Suprapubic skin (tissue), 4 donors: ENCODE data around the gene ATP6V1E1. TPM values are rescaled to one million over a fixed set of nuclear protein-coding genes. Genes with fewer than 3 reads are reported as not detected.

Source experiments
- DNase-seq, 2 donors: peaks; one replicate each; pipeline ENCODE4 v3.0.0-alpha.2; 2019; ENCODE audit warnings: low spot score in 2 of 2
- H3K27ac ChIP-seq: fragments of 200-600 bp; sonication (generic); one replicate; pipeline ENCODE4 v1.5.1; 2019
- H3K27me3 ChIP-seq: fragments of 200-600 bp; sonication (generic); one replicate; pipeline ENCODE4 v1.5.1; 2019
- H3K36me3 ChIP-seq: fragments of 200-600 bp; sonication (generic); one replicate; pipeline ENCODE4 v1.5.1; 2019
- H3K4me1 ChIP-seq: fragments of 200-600 bp; sonication (generic); one replicate; pipeline ENCODE4 v1.5.1; 2019
- H3K4me3 ChIP-seq: fragments of 200-600 bp; sonication (generic); one replicate; pipeline ENCODE4 v1.5.1; 2019; ENCODE audit warnings: mild to moderate bottlenecking
- H3K9me3 ChIP-seq: fragments of 200-600 bp; sonication (generic); one replicate; pipeline ENCODE4 v1.5.1; 2019
- EP300 ChIP-seq: sonication (generic); formaldehyde crosslinking; IDR thresholded peaks from one replicate; pipeline ENCODE4 v1.6.1; 2017; ENCODE audit warnings: antibody characterized with exemption
- POLR2A ChIP-seq, 2 donors: fragments of 450-650 bp; IDR thresholded peaks; one replicate each; pipeline ENCODE4 v1.6.1; 2017; ENCODE audit warnings: antibody characterized with exemption in 2 of 2, mild to moderate bottlenecking in 2 of 2, moderate library complexity in 2 of 2
- POLR2AphosphoS5 ChIP-seq, 3 donors: sonication (generic); formaldehyde crosslinking; IDR thresholded peaks; one replicate each; pipeline ENCODE4 v1.6.1; 2017; ENCODE audit warnings: antibody characterized with exemption in 3 of 3
- WGBS: methylation state at CpG from one replicate; pipeline ENCODE4 v1.1.5; 2018; 5-methylcytosine and 5-hydroxymethylcytosine counted together
- total RNA-seq, 4 donors: library from RNA; depleted of rRNA; stranded (reverse); fragments of >200 nt; gene quantifications; one replicate each; pipeline ENCODE4 v1.1.0, GENCODE V29; 2016
- TF ChIP-seq, protein P1 (sequence below), 2 donors: fragments of 200-600 bp in 1 of 2; fragments of 450-650 bp in 1 of 2; sonication (generic) in 1 of 2; IDR thresholded peaks; one replicate each; pipeline ENCODE4 v1.5.1; 2016 to 2019; ENCODE audit warnings: antibody characterized with exemption in 2 of 2, mild to moderate bottlenecking in 1 of 2, moderate library complexity in 1 of 2

ATP6V1E1 gene
- total RNA-seq, 4 donors from 2014 or later, result 106 to 128 (median 115) TPM

DNA sequence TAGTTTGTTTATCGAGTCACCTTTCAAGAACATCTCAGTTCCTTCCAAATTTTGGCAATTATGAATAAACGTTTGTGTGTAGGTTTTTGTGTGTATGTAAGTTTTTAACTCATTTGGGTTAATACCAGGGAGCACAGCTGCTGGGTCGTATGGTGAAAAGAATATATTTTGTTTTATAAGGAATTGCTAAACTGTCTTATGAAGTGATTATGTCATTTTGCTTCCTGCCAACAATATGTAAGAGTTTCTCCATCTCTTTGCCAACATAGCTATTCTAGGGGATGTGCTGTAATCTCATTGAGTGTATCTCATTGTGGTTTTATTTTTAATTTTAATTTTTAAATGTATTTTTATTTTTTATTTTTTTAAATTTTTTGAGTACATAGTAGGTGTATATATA, 37.3 kb upstream of the ATP6V1E1 start:
- Histone ChIP-seq H3K27me3 (no peaks in the 10 kb centered on the region), H3K4me1 (no peaks in the 10 kb centered on the region), H3K9me3 (no peaks in the 10 kb centered on the region), H3K27ac (no peak overlapping the region), H3K4me3 (no peak overlapping the region), H3K36me3 (peaks cover 43% of the 10 kb centered on the region)
- no peak for DNase-seq
- 44% methylated on average over 3 of the region's 3 CpGs for WGBS
- TF ChIP-seq, protein P1, sequence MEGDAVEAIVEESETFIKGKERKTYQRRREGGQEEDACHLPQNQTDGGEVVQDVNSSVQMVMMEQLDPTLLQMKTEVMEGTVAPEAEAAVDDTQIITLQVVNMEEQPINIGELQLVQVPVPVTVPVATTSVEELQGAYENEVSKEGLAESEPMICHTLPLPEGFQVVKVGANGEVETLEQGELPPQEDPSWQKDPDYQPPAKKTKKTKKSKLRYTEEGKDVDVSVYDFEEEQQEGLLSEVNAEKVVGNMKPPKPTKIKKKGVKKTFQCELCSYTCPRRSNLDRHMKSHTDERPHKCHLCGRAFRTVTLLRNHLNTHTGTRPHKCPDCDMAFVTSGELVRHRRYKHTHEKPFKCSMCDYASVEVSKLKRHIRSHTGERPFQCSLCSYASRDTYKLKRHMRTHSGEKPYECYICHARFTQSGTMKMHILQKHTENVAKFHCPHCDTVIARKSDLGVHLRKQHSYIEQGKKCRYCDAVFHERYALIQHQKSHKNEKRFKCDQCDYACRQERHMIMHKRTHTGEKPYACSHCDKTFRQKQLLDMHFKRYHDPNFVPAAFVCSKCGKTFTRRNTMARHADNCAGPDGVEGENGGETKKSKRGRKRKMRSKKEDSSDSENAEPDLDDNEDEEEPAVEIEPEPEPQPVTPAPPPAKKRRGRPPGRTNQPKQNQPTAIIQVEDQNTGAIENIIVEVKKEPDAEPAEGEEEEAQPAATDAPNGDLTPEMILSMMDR (IDR thresholded peaks at IDR 0.05), result no peak
- TF ChIP-seq POLR2AphosphoS5 (IDR thresholded peaks at IDR 0.05) (no peak), EP300 (no peak), POLR2A (IDR thresholded peaks at IDR 0.05) (no peak)

DNA sequence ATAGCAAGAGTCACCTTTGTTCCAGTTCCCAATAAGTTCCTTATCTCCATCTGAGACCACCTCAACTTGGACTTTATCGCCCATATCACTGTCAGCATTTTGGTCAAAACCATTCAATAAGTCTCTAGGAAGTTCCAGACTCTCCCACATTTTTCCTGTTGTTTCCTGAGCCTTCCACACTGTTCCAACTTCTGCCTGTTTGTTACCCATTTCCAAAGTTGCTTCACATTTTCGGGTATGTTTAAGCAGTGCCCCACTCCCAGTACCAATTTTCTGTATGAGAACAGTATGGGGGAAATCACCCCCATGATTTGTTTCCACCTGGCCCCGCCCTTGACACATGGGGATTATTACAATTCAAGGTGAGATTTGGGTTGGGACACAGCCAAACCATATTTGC, 36.7 kb upstream of the ATP6V1E1 start:
- H3K4me1 ChIP-seq, result no peaks in the 10 kb centered on the region
- 92% methylated on average over 3 of the region's 3 CpGs for WGBS
- no peaks in the 10 kb centered on the region for H3K27me3 ChIP-seq
- H3K9me3 ChIP-seq, result no peaks in the 10 kb centered on the region
- peaks cover 38% of the 10 kb centered on the region for H3K36me3 ChIP-seq
- DNase-seq, result no peak
- no peak for TF ChIP-seq POLR2AphosphoS5 (IDR thresholded peaks at IDR 0.05)
- TF ChIP-seq EP300, result no peak
- no peak overlapping the region for H3K4me3 ChIP-seq
- no peak overlapping the region for H3K27ac ChIP-seq

DNA sequence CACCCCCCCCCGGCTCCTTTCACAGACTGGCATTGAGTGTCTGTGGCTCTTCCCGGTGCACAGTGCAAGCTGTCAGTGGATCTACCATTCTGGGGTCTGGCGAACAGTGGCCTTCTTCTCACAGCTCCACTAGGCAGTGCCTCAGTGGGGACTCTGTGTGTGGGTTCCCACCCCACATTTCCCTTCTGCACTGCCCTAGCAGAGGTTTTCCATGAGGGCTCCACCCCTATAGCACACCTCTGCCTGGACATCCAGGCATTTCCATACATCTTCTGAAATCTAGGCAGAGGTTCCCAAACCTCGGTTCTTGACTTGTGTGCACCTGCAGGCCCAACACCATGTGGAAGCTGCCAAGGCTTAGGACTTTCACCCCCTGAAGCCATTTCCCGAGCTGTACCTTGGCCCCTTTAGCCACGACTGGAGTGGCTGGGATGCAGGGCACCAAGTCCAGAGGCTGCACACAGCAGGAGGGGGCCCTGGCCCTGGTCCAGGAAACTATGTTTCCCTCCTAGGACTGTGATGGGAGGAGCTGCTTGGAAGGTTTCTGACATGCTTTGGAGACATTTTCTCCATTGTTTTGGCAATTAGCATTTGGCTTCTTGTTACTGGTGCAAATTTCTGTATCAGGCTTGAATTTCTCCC, 36.0 kb upstream of the ATP6V1E1 start:
- H3K27ac ChIP-seq, result no peak overlapping the region
- WGBS, result 95% methylated on average over 4 of the region's 6 CpGs
- peaks cover 38% of the 10 kb centered on the region for H3K36me3 ChIP-seq
- no peaks in the 10 kb centered on the region for H3K4me1 ChIP-seq
- TF ChIP-seq POLR2AphosphoS5 (IDR thresholded peaks at IDR 0.05) (no peak), EP300 (no peak), POLR2A (IDR thresholded peaks at IDR 0.05) (no peak)
- TF ChIP-seq, protein P1 (IDR thresholded peaks at IDR 0.05), result no peak
- no peaks in the 10 kb centered on the region for H3K9me3 ChIP-seq
- H3K27me3 ChIP-seq, result no peaks in the 10 kb centered on the region
- no peak overlapping the region for H3K4me3 ChIP-seq
- no peak for DNase-seq

DNA sequence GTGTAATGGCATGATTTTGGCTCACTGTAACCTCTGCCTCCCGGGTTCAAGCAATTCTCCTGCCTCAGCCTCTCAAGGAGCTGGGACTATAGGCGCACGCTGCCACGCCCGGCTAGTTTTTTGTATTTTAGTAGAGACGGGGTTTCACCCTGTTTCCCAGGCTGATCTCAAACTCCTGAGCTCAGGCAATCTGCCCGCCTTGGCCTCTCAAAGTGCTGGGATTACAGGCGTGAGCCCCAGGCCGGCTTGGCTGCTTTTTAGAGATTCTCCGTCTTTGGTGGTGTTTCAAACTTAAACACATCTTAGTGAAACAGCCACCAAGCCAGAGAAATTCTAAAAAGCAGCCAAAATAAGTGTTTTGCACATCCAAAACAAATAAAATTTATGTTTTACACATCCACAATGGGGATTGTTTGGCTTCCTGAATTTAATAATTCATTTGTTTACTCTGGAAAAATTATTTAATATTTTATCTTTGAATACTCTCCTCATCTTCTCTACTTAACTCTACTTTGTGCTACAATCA, 28.4 kb upstream of the ATP6V1E1 start:
- H3K36me3 ChIP-seq, result peaks cover 29% of the 10 kb centered on the region
- H3K4me1 ChIP-seq, result no peaks in the 10 kb centered on the region
- TF ChIP-seq EP300 (no peak), POLR2A (IDR thresholded peaks at IDR 0.05) (no peak), POLR2AphosphoS5 (IDR thresholded peaks at IDR 0.05) (no peak)
- TF ChIP-seq, protein P1 (IDR thresholded peaks at IDR 0.05), result no peak
- H3K27ac ChIP-seq, result no peak overlapping the region
- H3K9me3 ChIP-seq, result no peaks in the 10 kb centered on the region
- H3K27me3 ChIP-seq, result no peaks in the 10 kb centered on the region
- no peak for DNase-seq
- no peak overlapping the region for H3K4me3 ChIP-seq
- 87% methylated on average over 10 of the region's 10 CpGs for WGBS

DNA sequence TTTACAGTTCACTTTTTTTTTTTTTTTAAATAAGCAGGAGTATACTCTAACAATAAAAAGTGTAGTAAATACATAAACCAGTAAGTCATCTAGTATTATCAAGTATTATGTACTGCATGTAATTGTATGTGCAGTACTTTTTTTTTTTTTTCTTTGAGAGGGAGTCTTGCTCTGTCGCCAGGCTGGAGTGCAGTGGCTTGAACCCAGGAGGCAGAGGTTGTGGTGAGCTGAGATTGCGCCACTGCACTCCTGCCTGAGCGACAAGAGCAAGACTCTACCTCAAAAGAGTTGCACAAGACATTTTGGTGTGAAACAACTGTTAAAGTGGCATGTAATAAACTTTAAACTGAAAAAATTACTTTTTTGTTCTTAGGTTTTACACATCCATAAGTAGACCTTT, 26.7 kb upstream of the ATP6V1E1 start:
- H3K36me3 ChIP-seq, result peaks cover 27% of the 10 kb centered on the region
- H3K27ac ChIP-seq, result no peak overlapping the region
- no peaks in the 10 kb centered on the region for H3K4me1 ChIP-seq
- TF ChIP-seq, protein P1 (IDR thresholded peaks at IDR 0.05), result no peak
- TF ChIP-seq POLR2A (IDR thresholded peaks at IDR 0.05), result no peak
- no peak for TF ChIP-seq POLR2AphosphoS5 (IDR thresholded peaks at IDR 0.05)
- TF ChIP-seq EP300, result no peak
- DNase-seq, result no peak
- no peaks in the 10 kb centered on the region for H3K9me3 ChIP-seq
- H3K27me3 ChIP-seq, result no peaks in the 10 kb centered on the region
- no peak overlapping the region for H3K4me3 ChIP-seq
- WGBS, result 82% methylated on average over 3 of the region's 3 CpGs
